Stimulated activated CD4-positive, alpha-beta T cell treated with anti-CD3 and anti-CD28 coated beads, Interleukin-12 subunit alpha, Interleukin-12 subunit beta, amount 100 ng/mL, for 4 hours (primary cell): Measurements from ENCODE around the gene CHRNG.
A peak's percentile ranks its signal among the peaks of the same experiment; 100 is the strongest.

Source experiments
- DNase-seq: peaks from one replicate; pipeline ENCODE4 v3.0.0-alpha.2; 2020

CHRNG gene

DNA sequence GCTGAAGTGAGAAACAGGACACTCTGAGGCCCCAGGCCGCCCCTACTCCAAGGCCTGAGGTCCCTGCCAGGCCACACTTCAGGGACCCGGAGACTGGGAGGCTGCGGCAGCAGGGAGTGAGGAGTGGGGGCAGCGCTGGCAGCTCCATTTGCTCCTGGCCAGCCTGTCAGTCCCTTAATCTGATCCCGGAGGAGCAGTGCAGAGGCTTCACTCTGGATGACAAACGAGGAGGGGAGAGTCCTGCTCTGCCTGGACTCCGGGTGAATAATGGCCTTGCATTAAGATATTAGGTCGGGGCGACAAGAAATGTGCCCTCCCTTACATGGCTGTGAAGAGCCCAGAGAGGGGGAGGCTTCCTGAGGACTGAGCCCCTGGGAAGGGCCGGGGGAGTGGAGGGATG, 33.6 kb upstream of the CHRNG start:
- DNase-seq, result no peak

DNA sequence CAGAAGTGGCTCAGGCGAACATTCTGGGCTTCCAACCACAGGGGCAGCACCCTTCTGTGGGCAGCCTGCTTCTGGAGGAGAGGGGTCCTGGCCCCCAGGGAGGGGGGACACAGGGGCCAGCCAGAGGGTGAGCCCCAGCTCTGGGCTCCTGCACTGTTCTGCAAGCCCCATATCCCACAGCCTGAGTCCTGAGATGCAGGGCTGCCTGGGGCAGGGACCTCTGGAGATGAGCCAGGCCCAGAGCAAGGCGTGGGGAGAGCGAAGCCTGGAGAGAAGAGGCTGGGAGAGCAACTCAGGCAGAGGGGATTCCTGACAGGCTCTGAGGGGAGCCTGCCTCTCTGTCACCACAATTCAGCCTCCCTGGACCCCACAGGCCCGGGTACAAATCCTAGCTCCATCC, 32.8 kb upstream of the CHRNG start:
- DNase-seq, result no peak

DNA sequence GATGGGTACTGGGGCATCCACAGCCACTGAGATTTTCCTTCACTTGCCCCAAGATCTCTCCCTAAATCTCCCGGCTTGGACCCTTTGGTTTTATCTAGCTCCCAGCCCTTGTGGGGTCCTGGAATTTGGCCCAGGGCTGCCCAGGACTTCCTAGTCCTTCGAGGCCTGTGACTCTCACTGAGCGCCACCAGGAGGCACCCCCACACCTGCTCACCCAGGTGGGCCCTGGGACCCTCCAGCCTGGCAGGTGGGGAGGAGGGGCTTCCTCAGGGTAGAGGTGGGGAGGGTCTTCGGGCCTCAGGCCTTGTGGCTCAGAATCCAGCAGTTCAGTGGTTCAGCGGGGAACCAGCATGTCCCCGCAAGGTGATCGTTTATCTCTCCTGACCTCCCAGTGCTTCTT, 31.2 kb upstream of the CHRNG start:
- DNase-seq, result no peak

DNA sequence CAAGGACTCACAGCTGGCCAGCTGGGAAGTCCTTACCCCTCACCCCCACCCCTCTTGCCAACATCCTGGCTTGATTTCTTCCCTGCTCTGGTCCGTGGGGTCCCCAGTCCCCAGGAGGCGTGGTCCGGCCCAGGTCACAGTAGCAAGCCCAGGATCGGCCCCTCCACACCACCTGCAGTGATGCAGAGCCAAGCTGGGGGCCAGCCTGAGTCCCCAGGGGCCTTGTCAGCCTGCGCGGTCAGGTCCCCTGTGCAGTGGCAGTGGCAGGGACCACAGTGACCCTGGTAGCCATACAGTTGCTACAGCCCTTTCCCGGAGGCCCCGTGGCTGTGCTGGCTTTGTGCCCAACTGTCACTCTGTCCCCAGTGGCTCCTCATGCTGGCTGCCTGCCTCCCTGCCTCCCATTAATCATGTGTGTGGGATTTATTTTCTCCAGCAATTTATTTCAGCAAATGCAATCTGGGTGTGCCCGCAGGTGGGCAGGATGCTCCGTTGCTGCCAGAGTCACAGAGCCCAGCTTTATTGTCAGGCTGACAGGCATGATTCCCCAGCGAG, 28.1 kb upstream of the CHRNG start:
- DNase-seq, result no peak

DNA sequence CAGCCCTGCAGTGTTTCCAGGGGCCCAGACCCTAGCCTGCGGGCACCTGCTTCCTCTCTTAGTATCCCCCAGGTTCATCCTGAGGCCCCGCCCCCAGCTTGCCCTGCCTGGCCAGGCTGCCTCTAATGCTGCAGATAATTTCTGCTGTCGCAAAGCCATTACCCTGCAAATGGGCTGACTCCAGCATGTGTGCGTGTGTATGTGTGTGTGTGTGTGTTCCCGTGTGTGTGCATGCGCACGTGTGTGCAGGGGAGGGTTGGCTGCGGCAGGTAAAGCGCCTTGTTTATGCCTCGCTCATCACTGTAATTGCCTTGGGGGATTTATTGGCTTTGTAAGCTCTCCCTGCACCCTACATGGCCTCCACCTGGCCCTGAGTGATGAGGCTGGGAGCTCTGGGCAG, 26.9 kb upstream of the CHRNG start:
- DNase-seq, result no peak

DNA sequence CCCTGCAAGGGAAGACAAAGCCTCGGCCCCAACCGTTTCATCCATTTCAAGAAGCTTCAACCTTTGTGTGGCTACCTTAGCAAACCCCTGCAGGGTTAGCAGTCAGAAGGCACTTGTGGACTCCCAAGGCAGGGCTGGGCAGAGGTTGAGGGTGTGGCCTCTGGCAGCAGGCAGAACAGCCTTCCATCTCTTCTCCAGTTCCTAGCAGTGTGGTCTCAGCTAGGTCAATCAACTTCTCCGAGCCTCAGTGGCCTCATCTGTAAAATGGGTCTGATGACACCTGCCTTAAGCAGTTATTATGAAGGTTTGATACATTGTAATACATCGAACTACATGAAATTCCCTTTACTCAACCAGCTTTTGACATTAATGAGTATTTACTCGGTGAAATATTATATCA, 26.1 kb upstream of the CHRNG start:
- no peak for DNase-seq

DNA sequence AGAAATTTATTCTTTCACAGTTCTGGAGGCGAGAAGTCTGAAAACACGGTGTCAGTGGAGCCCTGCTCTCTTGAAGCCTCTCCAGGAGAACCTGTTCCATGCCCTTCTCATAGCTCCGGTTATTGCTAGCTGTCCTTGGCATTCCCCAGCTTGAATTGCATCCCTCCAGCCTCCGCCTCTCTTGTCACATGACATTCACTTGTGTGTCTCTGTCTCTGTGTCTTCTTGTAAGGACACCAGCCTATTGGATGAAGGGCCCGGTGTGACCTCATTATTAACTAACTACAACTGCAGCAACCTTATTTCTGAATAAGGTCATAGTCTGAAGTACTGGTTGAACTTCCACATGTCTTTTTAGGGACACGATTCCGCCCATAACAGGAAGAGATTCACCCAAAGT, 23.9 kb upstream of the CHRNG start:
- DNase-seq, result no peak

DNA sequence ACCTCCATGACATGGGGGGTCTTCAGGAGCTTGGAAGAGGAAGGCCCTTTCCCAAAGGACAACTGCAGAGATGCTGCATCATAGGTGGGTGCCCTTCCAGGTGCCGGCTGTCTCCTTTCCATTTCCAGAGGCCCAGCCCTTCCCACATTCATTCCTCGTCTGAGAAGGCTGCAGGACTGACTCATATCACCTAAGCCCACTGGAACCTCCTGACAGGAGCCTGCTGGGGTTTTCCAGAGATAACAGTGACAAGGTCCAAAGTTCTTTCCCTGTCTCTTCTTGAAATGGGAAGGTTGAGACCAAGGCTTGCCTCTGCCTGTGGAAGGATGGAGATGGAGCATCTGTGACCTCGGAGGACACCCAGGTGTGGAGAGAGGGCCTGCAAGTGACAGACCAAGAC, 22.9 kb upstream of the CHRNG start:
- DNase-seq, result no peak

DNA sequence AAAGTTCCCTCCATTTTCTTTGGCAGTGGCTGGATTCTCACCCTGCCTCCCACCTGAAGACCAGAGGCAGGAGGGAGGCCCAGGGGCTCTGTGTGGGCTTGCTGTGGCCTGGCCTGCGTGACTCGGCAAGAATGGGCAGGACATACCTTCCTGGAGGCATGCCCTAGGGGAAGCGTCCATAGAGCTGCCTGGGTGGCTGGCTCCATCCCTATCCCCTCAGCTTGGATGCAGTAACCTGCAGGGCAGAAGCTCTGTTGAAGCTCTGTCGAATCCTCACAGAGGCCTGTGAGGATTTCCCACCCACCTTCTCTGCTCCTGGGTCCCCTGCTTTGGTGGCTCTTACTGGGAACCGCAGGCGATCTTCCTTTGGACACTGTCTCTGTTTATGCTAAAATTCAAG, 20.6 kb upstream of the CHRNG start:
- DNase-seq, result no peak

DNA sequence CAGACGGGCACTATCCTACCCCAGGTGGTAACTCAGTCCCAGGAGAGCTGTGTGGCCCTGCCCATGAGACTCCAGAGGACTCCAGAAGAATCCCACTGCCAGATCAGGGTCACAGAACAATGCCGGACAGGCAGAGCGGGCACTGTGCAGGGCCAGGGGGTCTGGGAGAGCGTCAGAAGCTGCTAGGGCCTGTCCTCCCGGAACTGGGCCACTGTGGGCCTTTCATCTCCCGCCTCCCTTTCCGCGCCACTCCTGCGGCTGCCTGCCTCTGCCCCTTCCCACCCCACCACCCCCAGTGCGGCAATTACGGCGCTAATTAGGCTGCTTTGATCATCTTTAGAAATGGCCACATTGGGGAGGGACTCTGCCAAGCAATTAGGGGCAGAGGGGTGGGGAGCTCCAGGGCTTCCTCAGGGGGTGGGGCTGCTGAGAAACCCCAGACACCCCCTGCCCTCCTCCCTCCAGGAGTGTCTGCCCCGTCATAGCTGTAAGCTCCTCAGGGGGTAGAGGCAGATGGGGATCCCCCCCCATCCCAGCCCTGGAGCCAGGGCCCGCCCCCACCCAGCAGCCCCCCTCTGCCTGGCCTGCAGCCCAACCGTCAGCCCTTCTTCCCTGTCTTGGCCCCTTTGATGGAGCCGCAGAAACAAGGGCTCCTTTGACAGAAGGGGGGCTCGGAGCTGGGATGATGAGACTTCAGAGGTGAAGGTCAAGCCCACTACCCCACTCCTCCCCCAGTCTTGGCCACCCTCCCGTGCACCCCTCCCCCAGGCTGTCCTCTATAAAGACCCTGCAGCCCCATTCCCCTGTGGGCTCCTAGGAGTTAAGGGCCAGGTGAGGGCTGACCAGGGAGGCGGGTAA, 19.7 kb upstream of the CHRNG start, which contains the start of gene PRSS56:
Gene PRSS56, plus strand, starts transcription at position 808 of the 858 bp plus-strand sequence. CDS start 211 bp downstream, outside the sequence.
- DNase-seq, result no peak

DNA sequence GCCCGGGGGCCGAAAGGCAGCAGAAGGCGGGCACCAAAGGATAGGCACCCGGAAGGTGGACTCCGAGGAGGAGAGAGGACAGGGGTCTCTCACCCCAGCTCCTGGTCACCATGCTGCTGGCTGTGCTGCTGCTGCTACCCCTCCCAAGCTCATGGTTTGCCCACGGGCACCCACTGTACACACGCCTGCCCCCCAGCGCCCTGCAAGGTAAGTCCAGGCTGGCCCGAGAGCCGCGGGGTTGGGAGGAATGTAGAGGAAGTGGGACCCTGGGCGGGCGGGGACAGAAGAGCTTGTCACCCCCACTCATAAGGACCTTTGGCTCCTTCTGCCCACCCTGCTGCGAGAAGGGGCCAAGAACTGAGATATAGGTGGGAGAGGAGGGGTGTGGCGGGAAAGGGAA, 19.0 kb upstream of the CHRNG start:
- no peak for DNase-seq

DNA sequence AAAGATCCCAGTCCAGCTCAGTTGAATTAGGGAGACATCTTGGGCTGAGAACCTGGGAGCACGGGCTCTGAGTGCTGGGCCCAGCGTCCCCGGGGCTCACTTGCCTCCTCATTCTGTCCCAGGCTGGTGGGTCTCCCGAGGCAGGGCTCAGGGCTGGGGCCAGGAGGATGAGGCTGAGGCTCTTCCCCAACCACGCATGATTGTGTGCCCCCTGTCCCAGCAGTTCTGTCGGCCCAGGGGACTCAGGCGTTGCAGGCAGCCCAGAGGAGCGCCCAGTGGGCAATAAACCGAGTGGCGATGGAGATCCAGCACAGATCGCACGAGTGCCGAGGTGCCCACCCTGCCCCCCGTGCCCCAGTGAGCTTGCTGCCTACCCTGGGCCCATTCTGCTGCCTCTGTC, 18.4 kb upstream of the CHRNG start:
- DNase-seq, result no peak

DNA sequence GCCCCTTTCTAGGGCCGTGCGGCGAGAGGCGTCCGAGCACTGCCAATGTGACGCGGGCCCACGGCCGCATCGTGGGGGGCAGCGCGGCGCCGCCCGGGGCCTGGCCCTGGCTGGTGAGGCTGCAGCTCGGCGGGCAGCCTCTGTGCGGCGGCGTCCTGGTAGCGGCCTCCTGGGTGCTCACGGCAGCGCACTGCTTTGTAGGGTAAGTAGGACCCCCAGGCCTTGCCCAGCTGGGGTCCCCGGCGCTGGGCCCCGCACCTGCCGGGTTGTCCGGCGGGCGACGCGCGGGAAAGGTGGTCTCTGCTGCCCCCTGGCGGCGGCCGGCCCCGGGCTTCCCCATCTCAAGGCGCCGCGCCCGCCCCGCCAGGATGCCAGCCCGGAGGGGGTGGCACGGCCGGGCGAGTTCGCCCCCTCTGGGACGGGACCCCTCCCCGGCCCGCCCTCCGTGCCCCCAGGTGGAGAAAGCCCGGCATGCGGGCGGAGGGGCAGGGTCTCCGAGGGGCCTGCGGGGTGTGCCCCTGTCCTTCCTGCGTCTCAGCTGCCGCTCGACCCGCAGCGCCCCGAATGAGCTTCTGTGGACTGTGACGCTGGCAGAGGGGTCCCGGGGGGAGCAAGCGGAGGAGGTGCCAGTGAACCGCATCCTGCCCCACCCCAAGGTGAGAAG, 17.4 kb upstream of the CHRNG start:
- peak; percentile 73 for DNase-seq

DNA sequence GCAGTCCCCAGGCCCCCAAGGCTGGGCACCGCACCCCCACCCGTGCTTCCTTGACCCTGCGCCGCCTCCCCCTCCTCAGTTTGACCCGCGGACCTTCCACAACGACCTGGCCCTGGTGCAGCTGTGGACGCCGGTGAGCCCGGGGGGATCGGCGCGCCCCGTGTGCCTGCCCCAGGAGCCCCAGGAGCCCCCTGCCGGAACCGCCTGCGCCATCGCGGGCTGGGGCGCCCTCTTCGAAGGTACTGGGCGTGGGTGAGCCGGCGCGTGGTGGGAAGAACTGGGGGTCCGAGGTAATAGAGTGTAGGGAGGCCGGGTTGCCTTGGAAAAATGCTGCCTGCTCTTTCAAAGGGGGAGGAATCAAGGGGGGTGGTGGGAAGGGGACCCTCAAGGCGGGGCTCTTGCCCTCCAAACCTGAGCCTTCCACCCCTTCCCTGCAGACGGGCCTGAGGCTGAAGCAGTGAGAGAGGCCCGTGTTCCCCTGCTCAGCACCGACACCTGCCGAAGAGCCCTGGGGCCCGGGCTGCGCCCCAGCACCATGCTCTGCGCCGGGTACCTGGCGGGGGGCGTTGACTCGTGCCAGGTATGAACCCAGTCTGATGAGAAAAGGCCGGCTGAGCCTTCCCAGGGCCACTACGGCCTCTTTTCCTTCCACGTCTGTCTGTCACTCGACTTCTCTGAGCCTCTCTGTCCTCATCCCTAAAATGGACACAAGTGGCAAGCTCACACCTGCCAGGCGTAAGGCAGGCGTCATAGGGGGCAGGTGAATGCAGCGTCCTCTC, 16.7 kb upstream of the CHRNG start:
- DNase-seq, result no peak

DNA sequence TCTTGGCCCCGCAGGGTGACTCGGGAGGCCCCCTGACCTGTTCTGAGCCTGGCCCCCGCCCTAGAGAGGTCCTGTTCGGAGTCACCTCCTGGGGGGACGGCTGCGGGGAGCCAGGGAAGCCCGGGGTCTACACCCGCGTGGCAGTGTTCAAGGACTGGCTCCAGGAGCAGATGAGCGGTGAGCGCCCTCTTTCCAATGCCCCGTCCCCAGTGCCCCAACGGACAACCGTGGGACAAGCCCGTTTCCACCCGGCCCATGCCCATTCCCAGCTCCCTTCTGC, 16.1 kb upstream of the CHRNG start:
- DNase-seq, result no peak

DNA sequence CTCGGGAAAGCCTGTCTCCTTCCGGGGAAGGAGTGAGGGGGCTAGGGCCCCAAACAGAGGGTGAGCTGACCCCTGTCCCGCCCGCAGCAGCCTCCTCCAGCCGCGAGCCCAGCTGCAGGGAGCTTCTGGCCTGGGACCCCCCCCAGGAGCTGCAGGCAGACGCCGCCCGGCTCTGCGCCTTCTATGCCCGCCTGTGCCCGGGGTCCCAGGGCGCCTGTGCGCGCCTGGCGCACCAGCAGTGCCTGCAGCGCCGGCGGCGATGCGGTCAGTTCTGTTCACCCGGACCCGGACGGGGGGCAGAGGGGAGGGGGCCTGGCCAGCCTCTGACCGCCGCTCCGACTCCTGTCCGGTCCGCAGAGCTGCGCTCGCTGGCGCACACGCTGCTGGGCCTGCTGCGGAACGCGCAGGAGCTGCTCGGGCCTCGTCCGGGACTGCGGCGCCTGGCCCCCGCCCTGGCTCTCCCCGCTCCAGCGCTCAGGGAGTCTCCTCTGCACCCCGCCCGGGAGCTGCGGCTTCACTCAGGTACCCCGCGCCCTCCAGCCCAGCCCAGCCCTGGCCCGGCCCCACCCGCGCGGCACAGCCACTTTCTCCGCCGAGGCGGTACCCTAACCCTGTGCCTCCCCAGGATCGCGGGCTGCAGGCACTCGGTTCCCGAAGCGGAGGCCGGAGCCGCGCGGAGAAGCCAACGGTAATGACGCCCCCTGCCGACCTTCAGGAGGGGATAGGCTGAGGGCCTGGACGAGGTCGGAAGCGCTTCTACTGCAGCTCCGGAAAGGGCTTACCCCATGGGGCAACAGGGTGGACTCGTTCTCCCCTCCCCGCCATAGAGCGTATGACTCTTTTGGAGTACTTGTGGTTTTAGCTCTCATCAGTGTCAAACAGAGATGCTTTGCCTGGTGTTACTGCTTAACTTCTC, 15.6 kb upstream of the CHRNG start:
- peak; percentile 25 for DNase-seq

DNA sequence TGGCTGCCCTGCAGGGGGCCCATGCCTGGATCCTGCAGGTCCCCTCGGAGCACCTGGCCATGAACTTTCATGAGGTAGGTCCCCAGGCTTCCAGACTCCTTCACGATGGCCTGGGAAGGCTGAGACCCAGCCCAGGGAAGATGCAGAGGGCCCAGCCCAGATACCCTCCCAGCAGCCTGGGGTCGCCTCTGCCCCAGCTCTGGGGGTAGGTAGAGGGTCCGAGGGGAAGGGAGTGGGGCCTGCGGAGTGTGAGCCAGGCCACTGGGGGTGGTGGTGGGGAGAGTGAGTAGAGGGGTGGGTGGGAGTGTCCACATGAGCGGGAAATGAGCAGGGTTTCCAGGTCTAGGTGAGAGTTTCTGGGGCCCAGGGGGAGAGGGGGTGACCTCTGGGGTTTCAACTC, 14.7 kb upstream of the CHRNG start:
- DNase-seq, result no peak

DNA sequence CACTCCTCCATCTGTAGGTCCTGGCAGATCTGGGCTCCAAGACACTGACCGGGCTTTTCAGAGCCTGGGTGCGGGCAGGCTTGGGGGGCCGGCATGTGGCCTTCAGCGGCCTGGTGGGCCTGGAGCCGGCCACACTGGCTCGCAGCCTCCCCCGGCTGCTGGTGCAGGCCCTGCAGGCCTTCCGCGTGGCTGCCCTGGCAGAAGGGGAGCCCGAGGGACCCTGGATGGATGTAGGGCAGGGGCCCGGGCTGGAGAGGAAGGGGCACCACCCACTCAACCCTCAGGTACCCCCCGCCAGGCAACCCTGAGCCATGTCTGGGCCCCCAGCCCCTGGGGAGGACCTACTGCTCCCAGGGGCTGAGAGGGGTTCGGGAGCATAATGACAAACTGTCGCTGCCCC, 14.3 kb upstream of the CHRNG start:
- no peak for DNase-seq

DNA sequence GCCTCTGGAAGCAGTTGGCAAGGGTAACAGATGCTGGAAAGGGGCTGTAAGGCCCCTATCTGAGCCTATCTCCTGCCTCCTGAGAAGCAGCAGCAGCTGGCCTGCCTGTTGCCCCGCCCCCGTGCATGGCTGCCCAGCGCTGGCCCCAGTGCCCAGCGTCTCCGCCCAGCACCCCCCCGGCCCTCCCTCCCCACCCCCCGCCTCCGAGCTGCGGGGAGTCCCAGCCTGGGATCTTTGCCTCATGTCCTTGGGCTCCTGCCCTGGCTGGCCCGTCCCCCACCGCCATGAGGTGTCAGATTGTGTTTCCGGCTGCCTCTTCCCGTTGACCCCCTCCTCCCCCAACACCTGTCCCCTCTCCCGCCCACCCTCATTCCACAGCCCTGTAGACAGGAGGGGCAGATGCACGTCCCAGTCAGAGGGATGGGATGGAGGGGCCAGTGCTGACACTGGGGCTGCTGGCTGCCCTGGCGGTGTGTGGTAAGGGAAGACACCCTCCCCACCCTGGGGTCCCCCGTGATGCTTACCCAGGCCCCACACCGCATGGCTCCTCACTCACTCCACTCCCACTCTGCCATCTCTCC, 13.6 kb upstream of the CHRNG start, which contains the start of gene CHRND:
Gene CHRND, plus strand, starts transcription at position 370 of the 581 bp plus-strand sequence. Its CDS starts 56 bp downstream, at position 426.
- no peak for DNase-seq

DNA sequence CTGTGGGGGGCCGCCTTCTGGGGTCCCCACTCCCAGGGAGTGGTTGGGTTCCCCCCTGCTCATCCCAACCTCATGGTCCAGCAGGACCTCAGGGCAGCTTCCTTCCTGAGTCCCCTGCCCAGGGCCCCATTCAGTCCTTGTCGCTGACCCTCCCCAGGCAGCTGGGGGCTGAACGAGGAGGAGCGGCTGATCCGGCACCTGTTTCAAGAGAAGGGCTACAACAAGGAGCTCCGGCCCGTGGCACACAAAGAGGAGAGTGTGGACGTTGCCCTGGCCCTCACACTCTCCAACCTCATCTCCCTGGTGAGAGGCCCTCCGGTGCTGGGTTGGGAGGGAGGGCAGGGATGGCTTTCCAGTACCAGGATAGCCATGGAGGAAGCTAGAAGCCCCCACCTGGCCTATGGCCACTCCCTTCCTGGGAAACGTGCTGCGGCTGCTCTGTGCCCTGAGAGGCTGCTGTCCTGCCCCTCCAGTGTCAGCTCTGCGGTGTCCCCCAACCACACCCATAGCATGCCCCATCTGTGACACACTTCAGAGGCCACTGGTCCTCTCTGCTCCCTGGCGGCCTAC, 13.0 kb upstream of the CHRNG start:
- DNase-seq, result no peak

DNA sequence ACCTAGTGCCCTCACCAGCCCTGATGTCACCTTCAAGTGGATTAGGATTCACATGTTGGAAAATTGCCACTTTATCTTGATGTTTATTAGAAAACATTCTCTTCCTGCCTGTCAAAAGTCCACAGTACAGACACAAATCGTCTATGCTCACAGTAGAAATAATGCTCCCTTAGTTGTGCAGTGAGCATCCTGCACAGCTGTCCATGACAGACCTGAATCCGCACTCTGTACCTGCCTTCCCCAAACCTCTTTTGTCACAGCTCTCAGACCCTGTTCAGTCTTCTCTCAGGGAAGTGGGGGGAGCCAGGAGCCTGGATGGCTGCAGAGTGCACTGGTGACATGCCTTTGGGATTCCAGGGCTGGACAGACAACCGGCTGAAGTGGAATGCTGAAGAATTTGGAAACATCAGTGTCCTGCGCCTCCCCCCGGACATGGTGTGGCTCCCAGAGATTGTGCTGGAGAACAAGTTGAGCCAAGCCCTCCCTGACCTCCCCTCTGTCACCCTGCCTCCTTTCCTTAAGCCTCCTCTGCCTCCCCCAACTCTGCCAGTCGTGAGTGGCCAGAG, 11.5 kb upstream of the CHRNG start:
- no peak for DNase-seq
